HG02852 (cell line): ENCODE data around the gene OR13G1.
"Not testable (repeated sequence)": the region's sequence is repeated elsewhere in the genome, so short reads cannot be mapped to it uniquely, and the experiment has no call there.

Experiments
- ATAC-seq: cut with Tn5 transposase; IDR thresholded peaks from one replicate; pipeline ENCODE4 v1.9.1; 2021; ENCODE audit warnings: mild to moderate bottlenecking, moderate library complexity; ENCODE audit not compliant: unreplicated experiment

The OR13G1 gene

GRCh38 chr1:247679639-247680038 lies at the start of gene OR13G1:
OR13G1 (minus strand) TSS chr1:247679739; CDS start chr1:247673041, 6,698 bp downstream.
- no peak for ATAC-seq

GRCh38 chr1:247721222-247721621 lies 41.7 kb upstream of the OR13G1 start:
- no peak for ATAC-seq

- ATAC-seq = no peak
Observed at GRCh38 chr1:247716546-247716945, 37.0 kb upstream of the OR13G1 start, which contains the start of gene OR6F1. OR6F1 (minus strand) TSS chr1:247716646; CDS start chr1:247712755, 3,891 bp downstream.

- ATAC-seq = no peak
Observed at GRCh38 chr1:247713753-247714152, 34.2 kb upstream of the OR13G1 start.

- not testable (repeated sequence) for ATAC-seq
Observed at GRCh38 chr1:247710681-247711080, 31.1 kb upstream of the OR13G1 start.

- ATAC-seq = no peak
Observed at GRCh38 chr1:247701338-247701737, 21.8 kb upstream of the OR13G1 start.

- ATAC-seq = peak; percentile 93
Observed at GRCh38 chr1:247681288-247681897, 1.9 kb upstream of the OR13G1 start.

GRCh38 chr1:247680171-247680570 lies 632 bp upstream of the OR13G1 start:
- ATAC-seq = no peak

- ATAC-seq = no peak
Observed at GRCh38 chr1:247669225-247669624, 10.3 kb downstream of the OR13G1 start.

GRCh38 chr1:247656221-247656875 lies 23.2 kb downstream of the OR13G1 start:
- no peak for ATAC-seq

- ATAC-seq = no peak
Observed at GRCh38 chr1:247653040-247653439, 26.5 kb downstream of the OR13G1 start.

- ATAC-seq = no peak
Observed at GRCh38 chr1:247647864-247648263, 31.7 kb downstream of the OR13G1 start.

GRCh38 chr1:247646867-247647266 lies 32.7 kb downstream of the OR13G1 start:
- no peak for ATAC-seq

GRCh38 chr1:247642742-247643141 lies 36.8 kb downstream of the OR13G1 start:
- no peak for ATAC-seq

- ATAC-seq = no peak
Observed at GRCh38 chr1:247639381-247639981, 40.1 kb downstream of the OR13G1 start.

- ATAC-seq = no peak
Observed at GRCh38 chr1:247638781-247639180, 40.8 kb downstream of the OR13G1 start.

- ATAC-seq = no peak
Observed at GRCh38 chr1:247638011-247638410, 41.5 kb downstream of the OR13G1 start.

GRCh38 chr1:247627951-247628350 lies 51.6 kb downstream of the OR13G1 start:
- no peak for ATAC-seq
